ENCODE measurements around the gene YES1. TPM values are rescaled to one million over a fixed set of nuclear protein-coding genes. Genes with fewer than 3 reads are reported as not detected.
"Not testable (repeated sequence)": the region's sequence is repeated elsewhere in the genome, so short reads cannot be mapped to it uniquely, and the experiment has no call there.

YES1 gene
- total and polyA plus RNA-seq, 4 donors = 12.5 to 57.6 (median 21.9) TPM

DNA sequence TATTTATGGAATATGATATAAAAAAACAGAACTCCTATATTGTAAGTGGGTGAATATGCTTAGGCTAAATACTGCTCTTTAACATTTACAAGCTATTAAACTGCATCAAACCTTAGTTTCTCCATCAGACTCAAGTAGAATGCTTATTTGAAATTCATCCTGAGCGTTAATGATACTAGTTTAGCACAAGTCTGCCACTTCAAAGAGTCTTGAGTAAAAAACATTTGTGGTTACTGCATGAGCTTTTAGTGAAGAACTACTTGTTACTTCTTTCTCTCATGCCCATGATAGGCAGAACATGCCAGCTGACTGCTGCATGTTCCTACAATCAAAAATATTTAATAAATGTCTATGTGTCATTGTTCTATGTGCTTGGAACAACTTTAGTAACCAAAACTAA lies 12.1 kb downstream of the YES1 start:
- Histone ChIP-seq H3K27ac (ENCODE audit: low read depth in 1 of 2, low read length in 2 of 2) (no peak overlapping the region), H3K4me1 (ENCODE audit: control insufficient read depth in 4 of 4, insufficient read depth in 4 of 4, low read length in 3 of 4) (peaks cover under 1 to 14% (median 4%) of the 10 kb centered on the region in 4 donors), H3K36me3 (ENCODE audit: control insufficient read depth in 4 of 4, insufficient read depth in 3 of 4, low read depth in 1 of 4, low read length in 3 of 4) (no peaks in the 10 kb centered on the region), H3K9me3 (ENCODE audit: control insufficient read depth in 4 of 4, low read length in 3 of 4) (no peaks in the 10 kb centered on the region), H3K4me3 (ENCODE audit: low read depth in 1 of 3, low read length in 3 of 3) (no peak overlapping the region), H3K9ac (ENCODE audit: low read depth in 1 of 2, low read length in 2 of 2) (no peak overlapping the region), H3K27me3 (ENCODE audit: control insufficient read depth in 4 of 4, insufficient read depth in 4 of 4, low read length in 3 of 4) (no peaks in the 10 kb centered on the region)
- DNase-seq (ENCODE audit: low spot score) = no peak
- WGBS = 95% methylated on average over 1 of the region's 1 CpG
- TF ChIP-seq YY1 (IDR thresholded peaks at IDR 0.05) (no peak), FOXA1 (IDR thresholded peaks at IDR 0.05) (no peak), JUND (IDR thresholded peaks at IDR 0.05) (no peak), HNF4A (conservative IDR thresholded peaks at IDR 0.05) (no peak), MAX (IDR thresholded peaks at IDR 0.05) (no peak), HNF4G (IDR thresholded peaks at IDR 0.05) (no peak), REST (IDR thresholded peaks at IDR 0.05) (no peak), EGR1 (IDR thresholded peaks at IDR 0.05; ENCODE audit: low read depth in 2 of 2) (no peak), RAD21 (IDR thresholded peaks at IDR 0.05) (no peak), FOXA2 (IDR thresholded peaks at IDR 0.05) (no peak), TAF1 (conservative IDR thresholded peaks at IDR 0.05) (no peak), SP1 (IDR thresholded peaks at IDR 0.05) (no peak), NR2F2 (IDR thresholded peaks at IDR 0.05) (no peak), GABPA (IDR thresholded peaks at IDR 0.05 in 1 of 2, conservative IDR thresholded peaks at IDR 0.05 in 1 of 2) (no peak)
- TF ChIP-seq, protein P1, sequence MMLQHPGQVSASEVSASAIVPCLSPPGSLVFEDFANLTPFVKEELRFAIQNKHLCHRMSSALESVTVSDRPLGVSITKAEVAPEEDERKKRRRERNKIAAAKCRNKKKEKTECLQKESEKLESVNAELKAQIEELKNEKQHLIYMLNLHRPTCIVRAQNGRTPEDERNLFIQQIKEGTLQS (IDR thresholded peaks at IDR 0.05) = no peak
- TF ChIP-seq, protein P2, sequence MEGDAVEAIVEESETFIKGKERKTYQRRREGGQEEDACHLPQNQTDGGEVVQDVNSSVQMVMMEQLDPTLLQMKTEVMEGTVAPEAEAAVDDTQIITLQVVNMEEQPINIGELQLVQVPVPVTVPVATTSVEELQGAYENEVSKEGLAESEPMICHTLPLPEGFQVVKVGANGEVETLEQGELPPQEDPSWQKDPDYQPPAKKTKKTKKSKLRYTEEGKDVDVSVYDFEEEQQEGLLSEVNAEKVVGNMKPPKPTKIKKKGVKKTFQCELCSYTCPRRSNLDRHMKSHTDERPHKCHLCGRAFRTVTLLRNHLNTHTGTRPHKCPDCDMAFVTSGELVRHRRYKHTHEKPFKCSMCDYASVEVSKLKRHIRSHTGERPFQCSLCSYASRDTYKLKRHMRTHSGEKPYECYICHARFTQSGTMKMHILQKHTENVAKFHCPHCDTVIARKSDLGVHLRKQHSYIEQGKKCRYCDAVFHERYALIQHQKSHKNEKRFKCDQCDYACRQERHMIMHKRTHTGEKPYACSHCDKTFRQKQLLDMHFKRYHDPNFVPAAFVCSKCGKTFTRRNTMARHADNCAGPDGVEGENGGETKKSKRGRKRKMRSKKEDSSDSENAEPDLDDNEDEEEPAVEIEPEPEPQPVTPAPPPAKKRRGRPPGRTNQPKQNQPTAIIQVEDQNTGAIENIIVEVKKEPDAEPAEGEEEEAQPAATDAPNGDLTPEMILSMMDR (IDR thresholded peaks at IDR 0.05; ENCODE audit: low read depth, low read length, missing input control) = no peak

DNA sequence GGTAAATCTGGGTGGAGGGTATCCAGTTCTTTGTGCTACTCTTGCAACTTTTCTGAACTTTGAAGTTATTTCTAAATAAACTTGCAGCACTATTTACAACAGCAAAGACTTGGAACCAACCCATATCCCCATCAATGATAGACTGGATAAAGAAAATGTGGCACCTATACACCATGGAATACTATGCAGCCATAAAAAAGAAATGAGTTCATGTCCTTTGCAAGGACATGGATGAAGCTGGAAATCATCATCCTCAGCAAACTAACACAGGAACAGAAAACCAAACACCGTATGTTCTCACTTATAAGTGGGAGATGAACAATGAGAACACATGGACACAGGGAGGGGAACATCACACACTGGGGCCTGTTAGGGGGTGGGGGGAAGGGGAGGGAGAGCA lies 16.7 kb downstream of the YES1 start:
- not testable (repeated sequence) for H3K27ac ChIP-seq (ENCODE audit: low read depth in 1 of 2, low read length in 2 of 2)

More for the DNA sequence above, 16.7 kb downstream of the YES1 start:
- not testable (repeated sequence) for H3K27me3 ChIP-seq (ENCODE audit: control insufficient read depth in 4 of 4, insufficient read depth in 4 of 4, low read length in 3 of 4); H3K9me3 ChIP-seq (ENCODE audit: control insufficient read depth in 4 of 4, low read length in 3 of 4); H3K4me1 ChIP-seq (ENCODE audit: control insufficient read depth in 4 of 4, insufficient read depth in 4 of 4, low read length in 3 of 4); DNase-seq (ENCODE audit: low spot score); H3K9ac ChIP-seq (ENCODE audit: low read depth in 1 of 2, low read length in 2 of 2); H3K36me3 ChIP-seq (ENCODE audit: control insufficient read depth in 4 of 4, insufficient read depth in 3 of 4, low read depth in 1 of 4, low read length in 3 of 4); H3K4me3 ChIP-seq (ENCODE audit: low read depth in 1 of 3, low read length in 3 of 3)
- 97% methylated on average over 1 of the region's 1 CpG for WGBS

Measured in liver (tissue), 9 donors.